Activated B cell treated with CpG ODN at 0.5 μM for 24 hours (primary cell): Measurements from ENCODE around the gene BCL11B. TPM values are rescaled to one million over a fixed set of nuclear protein-coding genes. Genes with fewer than 3 reads are reported as not detected.

ENCODE experiments used
- ATAC-seq: fragments of 200-7000 bp; cut with Tn5 transposase; one replicate; pipeline ENCODE4 v1.10.0; 2021; ENCODE audit warnings: low read depth, mild to moderate bottlenecking, moderate library complexity
- CTCF ChIA-PET: fragments of 350-600 bp; sonication (Branson Sonifier 250); formaldehyde crosslinking; loops from one replicate; lab custom pipeline; 2021; ENCODE audit warnings: antibody characterized with exemption; lab: Charles Lee
- POLR2A ChIA-PET: fragments of 350-600 bp; sonication (Branson Sonifier 250); formaldehyde crosslinking; loops from one replicate; lab custom pipeline; 2021; ENCODE audit warnings: antibody characterized with exemption; lab: Charles Lee
- DNase-seq: peaks from one replicate; pipeline ENCODE4 v3.0.0; 2022
- H3K27ac Mint-ChIP-seq: one replicate; pipeline ENCODE4 v1.8.0; 2020; ENCODE audit warnings: mixed read lengths
- H3K27me3 Mint-ChIP-seq: one replicate; pipeline ENCODE4 v1.8.0; 2021; ENCODE audit warnings: mixed read lengths
- H3K36me3 Mint-ChIP-seq: one replicate; pipeline ENCODE4 v1.8.0; 2021; ENCODE audit warnings: low read depth, mixed read lengths
- H3K4me1 Mint-ChIP-seq: one replicate; pipeline ENCODE4 v1.8.0; 2021; ENCODE audit warnings: mixed read lengths
- H3K4me3 Mint-ChIP-seq: one replicate; pipeline ENCODE4 v1.8.0; 2020; ENCODE audit warnings: mild to moderate bottlenecking, mixed read lengths
- H3K9me3 Mint-ChIP-seq: one replicate; pipeline ENCODE4 v1.8.0; 2020; ENCODE audit warnings: mixed read lengths
- CTCF ChIP-seq: fragments of 200-600 bp; IDR thresholded peaks from one replicate; pipeline ENCODE4 v1.8.0; 2022; ENCODE audit warnings: antibody characterized with exemption, mild to moderate bottlenecking
- intact Hi-C: fragments of 100-400 bp; cut with micrococcal nuclease; formaldehyde crosslinking; loops from one replicate; pipeline ENCODE4 v1.15.1; 2024
- total RNA-seq: library from RNA; stranded (reverse); gene quantifications from 2 replicates; pipeline ENCODE4 v1.2.3, GENCODE V29; 2022

BCL11B gene
- total RNA-seq, 1 donor from 2014 or later, result 0.13 TPM

GRCh38 chr14:99244941-99245563, 26.9 kb downstream of the BCL11B start:
- no peak overlapping the region for H3K4me3 Mint-ChIP-seq
- no peak overlapping the region for H3K27ac Mint-ChIP-seq
- POLR2A ChIA-PET, result no interaction called here
- peaks cover 39% of the 10 kb centered on the region for H3K27me3 Mint-ChIP-seq
- ATAC-seq (no peak), DNase-seq (no peak)
- no peaks in the 10 kb centered on the region for H3K9me3 Mint-ChIP-seq
- CTCF ChIA-PET, result no interaction called here
- no peak for TF ChIP-seq CTCF
- H3K36me3 Mint-ChIP-seq, result no peaks in the 10 kb centered on the region
- no peaks in the 10 kb centered on the region for H3K4me1 Mint-ChIP-seq
- intact Hi-C loops, result no loop called here

GRCh38 chr14:99244367-99244901, 27.6 kb downstream of the BCL11B start:
- ChIA-PET POLR2A (no interaction called here), CTCF (no interaction called here)
- ATAC-seq (no peak), DNase-seq (no peak)
- no peak overlapping the region for H3K4me3 Mint-ChIP-seq
- H3K27me3 Mint-ChIP-seq, result peaks cover 36% of the 10 kb centered on the region
- H3K27ac Mint-ChIP-seq, result no peak overlapping the region
- no peaks in the 10 kb centered on the region for H3K9me3 Mint-ChIP-seq
- intact Hi-C loops, result no loop called here
- TF ChIP-seq CTCF, result no peak
- no peaks in the 10 kb centered on the region for H3K36me3 Mint-ChIP-seq
- no peaks in the 10 kb centered on the region for H3K4me1 Mint-ChIP-seq

DNA sequence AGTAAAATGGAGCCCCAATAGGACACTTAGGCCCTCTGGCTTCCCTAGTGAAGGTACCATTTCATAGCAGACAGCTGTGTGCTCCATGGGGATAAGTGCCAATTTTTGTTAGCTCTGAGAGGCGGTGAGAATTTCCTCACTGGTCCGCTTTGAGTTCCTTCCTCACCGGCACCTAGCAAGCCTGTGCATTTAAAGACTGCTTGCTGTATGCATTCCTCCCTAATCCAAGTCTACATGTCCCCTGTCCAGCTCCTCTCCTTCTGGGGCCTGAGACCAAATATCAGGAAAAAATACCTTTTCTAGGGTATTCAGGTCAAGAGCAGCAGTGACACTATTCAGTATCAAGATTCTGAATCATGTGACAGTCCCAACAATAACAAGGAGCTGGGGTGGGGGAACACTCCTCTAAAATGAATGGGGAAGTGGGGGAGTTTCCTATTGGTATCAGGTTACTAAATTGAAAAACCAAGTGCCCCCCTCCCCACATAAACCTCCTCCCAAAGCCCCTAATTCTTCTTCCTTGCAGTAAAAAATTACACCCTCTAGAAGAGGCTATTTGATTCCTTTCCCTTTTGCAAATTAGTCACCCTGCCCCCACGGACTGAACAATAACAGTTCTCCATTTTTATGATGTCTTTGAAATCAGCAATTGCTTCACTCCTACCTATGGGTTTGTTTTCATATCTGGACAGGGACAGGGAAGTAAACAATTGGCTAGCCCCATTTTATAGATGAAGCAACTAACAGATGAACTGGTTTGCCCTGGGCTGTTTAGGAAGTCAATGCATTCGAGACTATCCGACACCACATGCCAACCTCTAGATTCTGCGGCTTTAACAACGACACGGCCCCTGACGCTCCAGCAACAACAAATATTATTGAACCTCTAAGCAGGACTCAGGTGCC, 28.9 kb downstream of the BCL11B start:
- ATAC-seq (no peak), DNase-seq (no peak)
- ChIA-PET POLR2A (no interaction called here), CTCF (no interaction called here)
- Mint-ChIP-seq H3K27ac (no peak overlapping the region), H3K27me3 (peaks cover 26% of the 10 kb centered on the region), H3K9me3 (no peaks in the 10 kb centered on the region), H3K4me3 (no peak overlapping the region), H3K4me1 (no peaks in the 10 kb centered on the region), H3K36me3 (no peaks in the 10 kb centered on the region)
- intact Hi-C loops, result no loop called here
- TF ChIP-seq CTCF, result no peak

GRCh38 chr14:99242238-99242637, 29.8 kb downstream of the BCL11B start:
- no peak overlapping the region for H3K27ac Mint-ChIP-seq
- no peak for DNase-seq
- no peaks in the 10 kb centered on the region for H3K4me1 Mint-ChIP-seq
- no peak for TF ChIP-seq CTCF
- CTCF ChIA-PET, result no interaction called here
- H3K27me3 Mint-ChIP-seq, result peaks cover 26% of the 10 kb centered on the region
- intact Hi-C loops, result no loop called here
- POLR2A ChIA-PET, result no interaction called here
- H3K4me3 Mint-ChIP-seq, result no peak overlapping the region
- no peaks in the 10 kb centered on the region for H3K9me3 Mint-ChIP-seq
- no peak for ATAC-seq
- no peaks in the 10 kb centered on the region for H3K36me3 Mint-ChIP-seq

GRCh38 chr14:99241325-99242010, 30.5 kb downstream of the BCL11B start:
- POLR2A ChIA-PET, result no interaction called here
- H3K27me3 Mint-ChIP-seq, result peaks cover 21% of the 10 kb centered on the region
- H3K9me3 Mint-ChIP-seq, result no peaks in the 10 kb centered on the region
- H3K4me3 Mint-ChIP-seq, result no peak overlapping the region
- no peak overlapping the region for H3K27ac Mint-ChIP-seq
- CTCF ChIA-PET, result no interaction called here
- ATAC-seq, result no peak
- H3K4me1 Mint-ChIP-seq, result no peaks in the 10 kb centered on the region
- no peak for DNase-seq
- TF ChIP-seq CTCF, result no peak
- intact Hi-C loops, result no loop called here
- no peaks in the 10 kb centered on the region for H3K36me3 Mint-ChIP-seq
